OCI-LY3 (cell line): ENCODE results near the gene CATSPERZ.

Source experiments
- H2AFZ ChIP-seq: fragments of 200-600, 300-600 bp; shearing (Covaris generic); 2 replicates; pipeline ENCODE4 v1.6.0; 2014; ENCODE audit warnings: antibody characterized with exemption, low read depth, low read length
- H3K27ac ChIP-seq: fragments of 200-600, 300-600 bp; sonication (generic); 2 replicates; pipeline ENCODE4 v1.5.1; 2014; ENCODE audit warnings: mild to moderate bottlenecking, low read length, moderate library complexity, mixed read lengths
- H3K27me3 ChIP-seq: fragments of 200-600, 300-600 bp; sonication (generic); 2 replicates; pipeline ENCODE4 v1.6.1; 2014; ENCODE audit warnings: low read depth, low read length, mixed read lengths
- H3K36me3 ChIP-seq: fragments of 200-600, 300-600 bp; sonication (generic); replicated peaks from 2 replicates; pipeline ENCODE3; 2014; ENCODE audit warnings: low read depth, low read length, mixed read lengths
- H3K4me1 ChIP-seq: fragments of 300-600, 200-600 bp; sonication (generic); 2 replicates; pipeline ENCODE4 v1.6.1; 2014; ENCODE audit warnings: low read length, mixed read lengths
- H3K4me2 ChIP-seq: fragments of 200-600, 300-600 bp; sonication (generic); 2 replicates; pipeline ENCODE4 v1.6.1; 2014; ENCODE audit warnings: low read length, mixed read lengths
- H3K4me3 ChIP-seq: fragments of 300-600, 200-600 bp; sonication (generic); 2 replicates; pipeline ENCODE4 v1.5.1; 2014; ENCODE audit warnings: antibody characterized with exemption, mild to moderate bottlenecking, low read length, moderate library complexity
- H3K79me2 ChIP-seq: fragments of 300-600, 200-600 bp; shearing (Covaris generic); 2 replicates; pipeline ENCODE4 v1.6.1; 2014; ENCODE audit warnings: mild to moderate bottlenecking, low read length, mixed read lengths
- H3K9ac ChIP-seq: fragments of 300-600, 200-600 bp; shearing (Covaris generic); 2 replicates; pipeline ENCODE4 v1.6.0; 2014; ENCODE audit warnings: mild to moderate bottlenecking, low read length, moderate library complexity
- H3K9me3 ChIP-seq: fragments of 200-600, 300-600 bp; shearing (Covaris generic); 2 replicates; pipeline ENCODE4 v1.6.1; 2014; ENCODE audit warnings: low read length, mixed read lengths; ENCODE audit not compliant: insufficient read depth
- H4K20me1 ChIP-seq: fragments of 200-600, 300-600 bp; sonication (generic); 2 replicates; pipeline ENCODE4 v1.6.1; 2016; ENCODE audit warnings: low read length, mixed read lengths; ENCODE audit not compliant: insufficient read depth
- CTCF ChIP-seq: fragments of 200-600, 300-600 bp; sonication (generic); IDR thresholded peaks from 2 replicates; pipeline ENCODE4 v1.5.1; 2014; ENCODE audit warnings: antibody characterized with exemption, low read length, low read depth
- EZH2phosphoT487 ChIP-seq: fragments of 200-600 bp; shearing (Covaris generic); IDR thresholded peaks from 2 replicates; pipeline ENCODE4 v1.6.1; 2018; ENCODE audit warnings: antibody characterized with exemption, mixed run types, low read depth

The CATSPERZ gene

DNA sequence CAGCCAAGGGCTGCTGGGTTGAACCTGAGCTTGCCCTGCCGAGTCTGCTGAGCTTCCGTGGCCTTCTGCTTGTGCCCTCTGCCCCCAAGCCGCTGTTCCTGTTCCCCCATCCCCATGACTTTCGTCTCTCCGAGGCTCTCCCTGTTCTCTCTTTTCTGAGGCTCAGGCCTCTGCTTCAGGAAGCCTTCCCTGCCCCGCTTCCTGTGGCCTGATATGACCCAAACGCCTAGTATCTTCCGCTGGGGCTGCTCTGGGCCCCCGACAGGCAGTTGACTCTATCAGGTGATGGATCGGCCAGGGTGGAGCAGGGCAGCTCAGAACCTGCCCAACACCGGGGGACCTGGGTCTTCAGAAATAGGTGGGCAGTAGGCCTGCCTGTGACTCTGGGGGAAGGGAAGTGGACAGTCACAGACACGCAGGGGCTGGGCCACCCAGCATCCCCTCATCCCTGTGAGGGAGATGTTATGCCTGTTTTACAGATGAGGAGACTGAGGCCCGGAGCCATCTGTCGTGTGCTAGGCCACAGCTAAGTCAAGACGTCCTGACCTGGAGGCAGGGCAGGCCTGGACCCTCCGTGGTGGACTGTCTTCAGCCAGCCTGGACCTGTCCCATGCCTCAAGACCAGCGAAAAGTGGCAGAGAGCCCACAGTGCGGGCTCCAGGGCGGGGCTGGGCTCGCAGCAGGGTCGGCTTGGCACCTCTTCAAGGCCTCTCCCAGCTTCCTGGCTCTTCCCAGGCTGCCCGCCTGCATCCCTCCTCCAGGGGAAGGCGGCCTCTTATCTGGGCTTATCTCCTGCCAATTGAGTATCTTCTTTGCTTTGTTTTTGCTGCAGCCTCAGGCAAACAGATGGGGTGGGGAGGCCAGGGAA lies 31.9 kb upstream of the CATSPERZ start:
- peaks cover 17% of the 10 kb centered on the region for H3K79me2 ChIP-seq
- no peaks in the 10 kb centered on the region for H3K27me3 ChIP-seq
- H3K9me3 ChIP-seq = no peaks in the 10 kb centered on the region
- H3K4me3 ChIP-seq = peak overlapping the region; percentile 88
- H3K4me1 ChIP-seq = peaks cover 20% of the 10 kb centered on the region
- H2AFZ ChIP-seq = no peak overlapping the region
- TF ChIP-seq EZH2phosphoT487 = no peak
- no peak for TF ChIP-seq CTCF
- H4K20me1 ChIP-seq = no peaks in the 10 kb centered on the region
- peak overlapping the region; percentile 97 for H3K4me2 ChIP-seq
- H3K27ac ChIP-seq = peak overlapping the region; percentile 85
- H3K36me3 ChIP-seq = peaks cover 14% of the 10 kb centered on the region
- peak overlapping the region; percentile 89 for H3K9ac ChIP-seq

- H3K9ac ChIP-seq = peak overlapping the region; percentile 89
- peak overlapping the region; percentile 64; the same call in 1 of the 2 replicates for H2AFZ ChIP-seq
- H3K27ac ChIP-seq = peak overlapping the region; percentile 85
- H3K4me1 ChIP-seq = peaks cover 20% of the 10 kb centered on the region
- H4K20me1 ChIP-seq = no peaks in the 10 kb centered on the region
- H3K4me2 ChIP-seq = peak overlapping the region; percentile 97
- no peaks in the 10 kb centered on the region for H3K27me3 ChIP-seq
- H3K36me3 ChIP-seq = peaks cover 9% of the 10 kb centered on the region
- no peaks in the 10 kb centered on the region for H3K9me3 ChIP-seq
- peak overlapping the region; percentile 88 for H3K4me3 ChIP-seq
- TF ChIP-seq EZH2phosphoT487 (no peak), CTCF (0 out of 2 replicates have a peak, but pooled peaks have one; percentile 27)
- peaks cover 17% of the 10 kb centered on the region for H3K79me2 ChIP-seq
These were observed 31.1 kb upstream of the CATSPERZ start for GRCh38 chr11:64268893-64269539.

DNA sequence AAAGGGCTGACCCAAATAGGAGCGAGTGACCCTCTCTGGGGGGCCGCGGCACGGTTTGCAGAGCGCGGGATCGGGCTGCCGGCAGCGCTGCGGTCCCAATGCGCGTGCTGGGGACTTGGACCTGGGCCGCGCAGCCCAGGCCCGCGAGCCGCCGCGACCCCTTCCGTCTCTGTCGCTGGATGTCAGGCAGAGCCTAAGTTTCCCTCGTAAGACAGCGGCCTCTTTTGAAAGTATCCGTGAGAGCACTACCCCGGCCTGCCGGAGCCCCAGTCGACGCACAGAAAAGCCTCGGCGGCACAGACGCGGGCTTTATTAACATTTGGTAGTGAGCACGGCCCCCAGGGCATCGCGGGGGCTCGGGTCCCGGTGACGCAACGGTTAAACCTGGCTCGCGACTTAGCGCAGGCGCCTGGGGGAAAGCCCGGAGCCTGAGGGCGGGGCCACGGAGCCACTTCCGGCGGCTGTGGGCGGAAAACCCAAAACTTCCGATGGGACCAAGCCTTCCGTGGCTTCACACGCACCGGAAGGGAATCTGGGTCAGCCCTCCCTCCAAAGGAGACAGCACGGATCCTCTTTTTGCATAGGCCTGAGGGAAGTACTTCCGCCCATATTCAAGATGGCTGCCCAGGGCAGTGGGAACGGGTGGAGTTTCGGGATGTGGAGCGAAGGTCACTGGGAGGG lies 30.5 kb upstream of the CATSPERZ start:
- no peaks in the 10 kb centered on the region for H3K27me3 ChIP-seq
- H2AFZ ChIP-seq = peak overlapping the region; percentile 64
- H3K4me1 ChIP-seq = peaks cover 20% of the 10 kb centered on the region

More for the DNA sequence above, 30.5 kb upstream of the CATSPERZ start:
- H3K9ac ChIP-seq = peak overlapping the region; percentile 89
- H3K4me2 ChIP-seq = peak overlapping the region; percentile 97
- H3K79me2 ChIP-seq = peaks cover 17% of the 10 kb centered on the region
- no peaks in the 10 kb centered on the region for H3K9me3 ChIP-seq
- H4K20me1 ChIP-seq = no peaks in the 10 kb centered on the region
- peaks cover 9% of the 10 kb centered on the region for H3K36me3 ChIP-seq
- TF ChIP-seq CTCF (0 out of 2 replicates have a peak, but pooled peaks have one; percentile 8), EZH2phosphoT487 (no peak)
- H3K4me3 ChIP-seq = peak overlapping the region; percentile 88
- H3K27ac ChIP-seq = peak overlapping the region; percentile 85
